GM21381 (cell line): ENCODE data around the gene CLPSL1.

Experiments used
- ATAC-seq: cut with Tn5 transposase; IDR thresholded peaks from one replicate; pipeline ENCODE4 v1.9.1; 2021; ENCODE audit warnings: mild to moderate bottlenecking, moderate library complexity; ENCODE audit not compliant: unreplicated experiment

The CLPSL1 gene

GRCh38 chr6:35795453-35796071 lies 14.7 kb downstream of the CLPSL1 start:
- ATAC-seq, result no peak

- ATAC-seq, result no peak
Measured at GRCh38 chr6:35796236-35796635, 15.4 kb downstream of the CLPSL1 start.

GRCh38 chr6:35797837-35798526 lies 17.2 kb downstream of the CLPSL1 start:
- ATAC-seq, result no peak

- ATAC-seq, result no peak
Measured at GRCh38 chr6:35798706-35799105, 17.9 kb downstream of the CLPSL1 start.

- ATAC-seq, result no peak
Measured at GRCh38 chr6:35801148-35801547, 20.3 kb downstream of the CLPSL1 start.

- ATAC-seq, result no peak
Measured at GRCh38 chr6:35804996-35805736, 24.3 kb downstream of the CLPSL1 start, which contains the start of gene LHFPL5. Gene LHFPL5, plus strand, starts transcription at chr6:35805352. Its CDS starts 319 bp downstream, at chr6:35805671.

GRCh38 chr6:35808688-35809087 lies 27.9 kb downstream of the CLPSL1 start:
- no peak for ATAC-seq

- no peak for ATAC-seq
Measured at GRCh38 chr6:35809809-35810208, 29.0 kb downstream of the CLPSL1 start.

GRCh38 chr6:35810971-35811698 lies 30.3 kb downstream of the CLPSL1 start:
- ATAC-seq, result no peak

- ATAC-seq, result no peak
Measured at GRCh38 chr6:35811699-35811995, 30.8 kb downstream of the CLPSL1 start.

- no peak for ATAC-seq
Measured at GRCh38 chr6:35817515-35817914, 36.7 kb downstream of the CLPSL1 start.

- no peak for ATAC-seq
Measured at GRCh38 chr6:35823601-35824000, 42.8 kb downstream of the CLPSL1 start.

GRCh38 chr6:35824552-35825192 lies 43.9 kb downstream of the CLPSL1 start:
- ATAC-seq, result no peak

- no peak for ATAC-seq
Measured at GRCh38 chr6:35829306-35829705, 48.5 kb downstream of the CLPSL1 start.

GRCh38 chr6:35831257-35832007 lies 50.6 kb downstream of the CLPSL1 start:
- ATAC-seq, result no peak

- no peak for ATAC-seq
Measured at GRCh38 chr6:35833536-35833935, 52.7 kb downstream of the CLPSL1 start.
